Measurements from ENCODE around the gene ZNF384.
A peak's percentile ranks its signal among the peaks of the same experiment; 100 is the strongest.

Gene ZNF384

GRCh38 chr12:6653987-6654386, 35.2 kb downstream of the ZNF384 start:
- 92 to 95% methylated on average over 5 of the region's 5 CpGs for WGBS, 2 experiments
- Histone ChIP-seq H3K9me3 (ENCODE audit: control insufficient read depth, low read length) (no peaks in the 10 kb centered on the region), H3K4me3 (ENCODE audit: insufficient read depth, low read depth, low read length) (no peak overlapping the region), H3K27me3 (ENCODE audit: control insufficient read depth, insufficient read depth, low read length, poor library complexity, severe bottlenecking) (no peaks in the 10 kb centered on the region), H3K27ac (ENCODE audit: insufficient read depth, low read depth, low read length, poor library complexity, severe bottlenecking) (no peak overlapping the region), H3K36me3 (ENCODE audit: control insufficient read depth, insufficient read depth, low read length) (peaks cover 40% of the 10 kb centered on the region), H3K4me1 (ENCODE audit: control insufficient read depth, insufficient read depth, low read length) (no peaks in the 10 kb centered on the region)

DNA sequence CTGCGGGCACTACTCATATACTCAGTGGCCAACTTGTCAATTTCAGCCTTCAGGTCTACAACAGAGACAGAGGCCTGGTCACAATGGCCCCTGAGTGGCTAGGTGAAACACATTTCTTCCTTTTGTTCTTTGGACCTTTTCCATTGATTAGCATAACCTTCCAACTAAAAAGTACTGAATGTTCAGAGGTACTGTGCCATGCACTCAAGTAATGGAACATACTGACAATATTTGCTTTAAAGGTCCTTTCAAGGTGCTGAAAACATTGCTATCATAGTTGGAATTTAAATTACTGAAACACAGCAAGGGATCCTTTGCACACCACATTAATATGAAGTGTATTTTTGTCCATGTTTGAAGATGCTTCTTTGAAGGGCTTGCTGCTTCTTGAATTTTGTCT, 35.8 kb downstream of the ZNF384 start:
- WGBS, 2 experiments, result 93 to 97% methylated on average over 1 of the region's 1 CpG

GRCh38 chr12:6652391-6652790, 36.8 kb downstream of the ZNF384 start:
- Histone ChIP-seq H3K4me3 (ENCODE audit: insufficient read depth, low read depth, low read length) (no peak overlapping the region), H3K27me3 (ENCODE audit: control insufficient read depth, insufficient read depth, low read length, poor library complexity, severe bottlenecking) (no peaks in the 10 kb centered on the region), H3K9me3 (ENCODE audit: control insufficient read depth, low read length) (no peaks in the 10 kb centered on the region), H3K4me1 (ENCODE audit: control insufficient read depth, insufficient read depth, low read length) (no peaks in the 10 kb centered on the region), H3K36me3 (ENCODE audit: control insufficient read depth, insufficient read depth, low read length) (peaks cover 40% of the 10 kb centered on the region), H3K27ac (ENCODE audit: insufficient read depth, low read depth, low read length, poor library complexity, severe bottlenecking) (no peak overlapping the region)
- 92 to 96% methylated on average over 12 of the region's 12 CpGs for WGBS, 2 experiments

More for the DNA sequence above, 35.8 kb downstream of the ZNF384 start:
- H3K27ac ChIP-seq (ENCODE audit: insufficient read depth, low read depth, low read length, poor library complexity, severe bottlenecking), result no peak overlapping the region
- H3K27me3 ChIP-seq (ENCODE audit: control insufficient read depth, insufficient read depth, low read length, poor library complexity, severe bottlenecking), result no peaks in the 10 kb centered on the region
- H3K9me3 ChIP-seq (ENCODE audit: control insufficient read depth, low read length), result no peaks in the 10 kb centered on the region
- no peak overlapping the region for H3K4me3 ChIP-seq (ENCODE audit: insufficient read depth, low read depth, low read length)
- no peaks in the 10 kb centered on the region for H3K4me1 ChIP-seq (ENCODE audit: control insufficient read depth, insufficient read depth, low read length)
- peaks cover 40% of the 10 kb centered on the region for H3K36me3 ChIP-seq (ENCODE audit: control insufficient read depth, insufficient read depth, low read length)

GRCh38 chr12:6650832-6651231, 38.3 kb downstream of the ZNF384 start:
- Histone ChIP-seq H3K27ac (ENCODE audit: insufficient read depth, low read depth, low read length, poor library complexity, severe bottlenecking) (no peak overlapping the region), H3K4me3 (ENCODE audit: insufficient read depth, low read depth, low read length) (no peak overlapping the region), H3K36me3 (ENCODE audit: control insufficient read depth, insufficient read depth, low read length) (peaks cover 40% of the 10 kb centered on the region), H3K27me3 (ENCODE audit: control insufficient read depth, insufficient read depth, low read length, poor library complexity, severe bottlenecking) (no peaks in the 10 kb centered on the region), H3K4me1 (ENCODE audit: control insufficient read depth, insufficient read depth, low read length) (no peaks in the 10 kb centered on the region), H3K9me3 (ENCODE audit: control insufficient read depth, low read length) (no peaks in the 10 kb centered on the region)
- WGBS, 2 experiments, result 94 to 96% methylated on average over 8 of the region's 8 CpGs

DNA sequence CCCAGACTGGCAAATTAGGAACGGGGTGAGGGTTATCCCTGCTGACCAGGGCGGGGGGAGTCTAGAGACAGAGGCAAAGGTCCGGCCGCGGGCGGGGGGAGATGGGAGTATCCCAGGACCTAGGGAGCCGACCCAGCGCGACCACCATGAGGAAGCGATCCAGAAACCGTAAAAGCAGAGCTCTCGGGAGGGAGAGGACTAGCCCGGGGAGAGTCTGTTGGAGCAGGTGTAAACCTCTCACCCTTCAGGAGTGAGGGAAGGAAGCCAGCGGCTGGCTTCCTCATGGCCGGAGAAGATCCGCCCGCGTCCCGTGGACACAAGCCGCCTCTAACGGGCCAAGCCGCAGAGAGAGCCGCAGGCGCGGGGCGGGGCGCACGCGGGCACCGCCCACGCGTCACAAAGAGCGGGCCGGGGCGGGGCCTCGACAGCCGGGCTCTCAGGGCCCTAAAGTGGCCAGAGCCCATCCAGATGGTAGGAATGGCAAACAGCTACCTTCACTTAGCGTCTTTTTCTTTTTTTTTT, 42.0 kb downstream of the ZNF384 start, which contains the start of gene ACRBP:
Gene ACRBP, minus strand, starts transcription at position 350 of the 522 bp plus-strand sequence. Its CDS starts 66 bp downstream, at position 284.
- no peak within 1 kb of the TSS for H3K27ac ChIP-seq (ENCODE audit: insufficient read depth, low read depth, low read length, poor library complexity, severe bottlenecking)
- H3K4me3 ChIP-seq (ENCODE audit: insufficient read depth, low read depth, low read length), result peak within 1 kb of the TSS; percentile 40
- H3K4me1 ChIP-seq (ENCODE audit: control insufficient read depth, insufficient read depth, low read length), result no peaks in the 10 kb centered on the region
- 39 to 40% methylated on average over 38 of the region's 38 CpGs for WGBS, 2 experiments
- peaks cover 22% of the 10 kb centered on the region for H3K36me3 ChIP-seq (ENCODE audit: control insufficient read depth, insufficient read depth, low read length)
- no peaks in the 10 kb centered on the region for H3K9me3 ChIP-seq (ENCODE audit: control insufficient read depth, low read length)
- H3K27me3 ChIP-seq (ENCODE audit: control insufficient read depth, insufficient read depth, low read length, poor library complexity, severe bottlenecking), result no peaks in the 10 kb centered on the region

GRCh38 chr12:6646276-6647082, 42.7 kb downstream of the ZNF384 start:
- Histone ChIP-seq H3K36me3 (ENCODE audit: control insufficient read depth, insufficient read depth, low read length) (peaks cover 18% of the 10 kb centered on the region), H3K4me1 (ENCODE audit: control insufficient read depth, insufficient read depth, low read length) (no peaks in the 10 kb centered on the region), H3K9me3 (ENCODE audit: control insufficient read depth, low read length) (no peaks in the 10 kb centered on the region), H3K4me3 (ENCODE audit: insufficient read depth, low read depth, low read length) (peak overlapping the region; percentile 40), H3K27me3 (ENCODE audit: control insufficient read depth, insufficient read depth, low read length, poor library complexity, severe bottlenecking) (no peaks in the 10 kb centered on the region), H3K27ac (ENCODE audit: insufficient read depth, low read depth, low read length, poor library complexity, severe bottlenecking) (no peak overlapping the region)
- WGBS, 2 experiments, result 86 to 88% methylated on average over 28 of the region's 28 CpGs

DNA sequence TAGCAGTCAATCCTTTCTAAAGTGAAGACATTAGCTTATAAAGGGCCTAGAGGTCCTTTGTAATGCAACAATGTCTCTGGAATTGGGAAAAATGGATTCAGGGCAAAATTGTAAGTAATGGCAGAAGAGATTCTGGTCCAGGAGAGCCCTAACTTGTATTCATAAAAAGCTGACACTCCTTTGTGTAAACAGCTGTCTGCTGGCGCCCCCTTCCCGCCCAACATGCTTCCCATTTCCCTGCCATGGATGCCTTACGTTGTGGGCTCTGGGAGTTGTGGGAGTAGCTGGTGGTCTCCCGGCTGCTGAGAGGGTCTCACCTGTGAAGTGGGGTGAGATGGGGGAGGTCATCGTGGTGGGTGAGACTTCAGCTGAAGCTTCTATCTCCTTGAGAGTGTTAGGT, 44.3 kb downstream of the ZNF384 start:
- WGBS, 2 experiments, result 31 to 44% methylated on average over 5 of the region's 5 CpGs
- Histone ChIP-seq H3K36me3 (ENCODE audit: control insufficient read depth, insufficient read depth, low read length) (peaks cover 2% of the 10 kb centered on the region), H3K4me3 (ENCODE audit: insufficient read depth, low read depth, low read length) (no peak overlapping the region), H3K27ac (ENCODE audit: insufficient read depth, low read depth, low read length, poor library complexity, severe bottlenecking) (no peak overlapping the region), H3K4me1 (ENCODE audit: control insufficient read depth, insufficient read depth, low read length) (no peaks in the 10 kb centered on the region), H3K27me3 (ENCODE audit: control insufficient read depth, insufficient read depth, low read length, poor library complexity, severe bottlenecking) (no peaks in the 10 kb centered on the region), H3K9me3 (ENCODE audit: control insufficient read depth, low read length) (no peaks in the 10 kb centered on the region)

DNA sequence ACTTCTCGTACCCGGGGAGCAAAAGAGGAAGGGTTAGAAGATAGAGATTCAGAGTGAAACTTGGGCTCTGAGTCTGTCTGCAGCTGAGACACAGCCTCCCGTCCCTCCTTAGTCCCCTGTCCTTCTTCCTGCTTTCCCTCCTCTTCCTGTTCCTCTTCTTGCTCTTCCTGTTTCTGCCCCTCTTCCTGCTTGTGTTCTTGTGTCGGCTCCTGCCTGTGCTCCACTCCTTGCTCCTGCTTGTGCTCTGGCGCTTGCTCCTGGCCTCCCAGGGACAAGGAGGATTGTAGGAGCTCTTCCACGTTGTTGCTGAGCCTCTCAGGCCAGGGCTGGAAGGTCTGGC, 44.9 kb downstream of the ZNF384 start:
- no peaks in the 10 kb centered on the region for H3K4me1 ChIP-seq (ENCODE audit: control insufficient read depth, insufficient read depth, low read length)
- H3K36me3 ChIP-seq (ENCODE audit: control insufficient read depth, insufficient read depth, low read length), result peaks cover 2% of the 10 kb centered on the region
- H3K4me3 ChIP-seq (ENCODE audit: insufficient read depth, low read depth, low read length), result no peak overlapping the region
- no peaks in the 10 kb centered on the region for H3K9me3 ChIP-seq (ENCODE audit: control insufficient read depth, low read length)
- H3K27me3 ChIP-seq (ENCODE audit: control insufficient read depth, insufficient read depth, low read length, poor library complexity, severe bottlenecking), result no peaks in the 10 kb centered on the region
- no peak overlapping the region for H3K27ac ChIP-seq (ENCODE audit: insufficient read depth, low read depth, low read length, poor library complexity, severe bottlenecking)
- WGBS, 2 experiments, result 84 to 92% methylated on average over 6 of the region's 6 CpGs

- WGBS, 2 experiments, result 93 to 96% methylated on average over 6 of the region's 6 CpGs
- Histone ChIP-seq H3K9me3 (ENCODE audit: control insufficient read depth, low read length) (no peaks in the 10 kb centered on the region), H3K27ac (ENCODE audit: insufficient read depth, low read depth, low read length, poor library complexity, severe bottlenecking) (no peak overlapping the region), H3K4me3 (ENCODE audit: insufficient read depth, low read depth, low read length) (no peak overlapping the region), H3K27me3 (ENCODE audit: control insufficient read depth, insufficient read depth, low read length, poor library complexity, severe bottlenecking) (no peaks in the 10 kb centered on the region), H3K4me1 (ENCODE audit: control insufficient read depth, insufficient read depth, low read length) (no peaks in the 10 kb centered on the region), H3K36me3 (ENCODE audit: control insufficient read depth, insufficient read depth, low read length) (peaks cover 2% of the 10 kb centered on the region)
Measured at GRCh38 chr12:6643569-6644256, 45.5 kb downstream of the ZNF384 start.

DNA sequence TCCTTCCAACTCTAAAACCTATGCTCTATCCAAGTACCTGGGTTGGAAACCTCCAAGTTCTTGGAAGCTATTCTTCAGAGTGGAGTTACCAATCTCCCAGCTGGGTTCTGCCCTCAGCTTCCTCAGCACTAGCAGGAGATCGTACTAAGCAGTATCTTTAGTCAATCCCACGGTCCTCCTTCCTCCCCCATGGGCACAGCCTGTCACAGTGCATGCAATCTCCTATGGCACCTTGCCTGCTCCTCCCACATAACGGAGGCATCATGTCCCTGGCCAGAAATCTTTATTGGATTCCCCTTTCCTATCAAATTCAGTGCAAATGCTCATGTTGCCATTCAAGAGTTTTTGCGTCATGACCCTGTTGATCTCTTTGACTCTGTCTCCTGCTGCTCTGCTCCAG, 48.0 kb downstream of the ZNF384 start:
- Histone ChIP-seq H3K27me3 (ENCODE audit: control insufficient read depth, insufficient read depth, low read length, poor library complexity, severe bottlenecking) (no peaks in the 10 kb centered on the region), H3K36me3 (ENCODE audit: control insufficient read depth, insufficient read depth, low read length) (peaks cover 2% of the 10 kb centered on the region), H3K9me3 (ENCODE audit: control insufficient read depth, low read length) (no peaks in the 10 kb centered on the region), H3K4me1 (ENCODE audit: control insufficient read depth, insufficient read depth, low read length) (peaks cover under 1% of the 10 kb centered on the region), H3K27ac (ENCODE audit: insufficient read depth, low read depth, low read length, poor library complexity, severe bottlenecking) (no peak overlapping the region), H3K4me3 (ENCODE audit: insufficient read depth, low read depth, low read length) (no peak overlapping the region)
- WGBS, 2 experiments, result 79 to 81% methylated on average over 4 of the region's 4 CpGs
